GM04504 (cell line): ENCODE data around the gene VARS2.
"Not testable (repeated sequence)": the region's sequence is repeated elsewhere in the genome, so short reads cannot be mapped to it uniquely, and the experiment has no call there.

ENCODE experiments used
- DNase-seq: peaks from one replicate; pipeline ENCODE4 v3.0.0-alpha.2; 2012; ENCODE audit warnings: low read depth

The VARS2 gene

GRCh38 chr6:30962716-30963115 is 48.7 kb downstream of the VARS2 start:
- DNase-seq, result no peak

GRCh38 chr6:30963641-30964040 is 49.6 kb downstream of the VARS2 start:
- DNase-seq, result no peak

- no peak for DNase-seq
These were observed 50.0 kb downstream of the VARS2 start for GRCh38 chr6:30964075-30964474.

- DNase-seq, result no peak
These were observed 51.1 kb downstream of the VARS2 start for GRCh38 chr6:30965140-30965601.

GRCh38 chr6:30966154-30966553 is 52.1 kb downstream of the VARS2 start:
- DNase-seq, result no peak

- DNase-seq, result not testable (repeated sequence)
These were observed 55.1 kb downstream of the VARS2 start for GRCh38 chr6:30969171-30969570.

DNA sequence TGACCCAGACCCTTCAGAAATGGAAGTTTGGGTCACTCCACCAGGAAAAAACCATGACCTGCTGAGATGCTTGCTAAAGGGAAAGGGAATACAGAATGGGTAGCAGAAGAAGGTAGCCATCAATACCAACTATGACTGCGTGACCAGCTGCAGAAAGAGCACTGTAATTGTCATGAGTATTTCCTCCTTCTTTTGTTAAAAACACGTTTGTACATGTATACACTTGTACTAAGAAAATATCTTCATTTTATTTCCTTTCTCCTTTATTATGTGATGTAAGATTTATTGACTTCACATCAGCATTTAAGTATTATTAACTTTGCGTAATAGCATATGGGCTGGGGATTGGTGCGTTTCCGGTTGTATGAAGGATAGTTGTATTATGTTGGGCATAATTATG is 56.9 kb downstream of the VARS2 start:
- no peak for DNase-seq

DNA sequence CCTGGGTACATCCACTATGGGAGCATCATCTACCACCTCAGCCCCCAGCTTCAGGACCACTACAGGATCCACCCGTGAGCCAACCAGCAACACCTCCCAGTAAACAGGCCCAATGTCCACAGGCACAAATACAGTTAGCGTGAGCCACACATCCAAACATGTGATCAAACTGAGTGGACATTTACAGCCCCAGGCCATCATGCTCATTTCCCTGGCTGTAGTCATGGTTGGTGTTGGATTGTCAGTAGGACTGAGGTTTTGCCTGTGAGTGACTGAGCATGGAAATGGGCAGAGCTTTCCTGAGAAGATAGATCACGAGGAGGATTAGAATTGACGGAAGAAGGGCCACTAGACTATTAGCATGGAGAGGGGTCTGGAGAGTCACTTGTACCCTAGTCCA is 58.8 kb downstream of the VARS2 start:
- DNase-seq, result no peak

GRCh38 chr6:30974490-30975252 is 60.6 kb downstream of the VARS2 start:
- no peak for DNase-seq
